Heart left ventricle (tissue), 16 donors: ENCODE results near the gene LNPEP. TPM values are rescaled to one million over a fixed set of nuclear protein-coding genes. Genes with fewer than 3 reads are reported as not detected.

Source experiments
- ATAC-seq, 4 donors: fragments of 200-7000 bp; cut with Tn5 transposase; one replicate each; pipeline ENCODE4 v1.9.1; 2020 to 2022; ENCODE audit warnings: moderate library complexity in 4 of 4, mild to moderate bottlenecking in 3 of 4, moderate number of reproducible peaks in 1 of 4
- DNase-seq, 5 donors: peaks; one replicate each; pipeline ENCODE4 v3.0.0-alpha.2; 2020
- H3K27ac ChIP-seq, 12 donors: fragments of 200-600 bp; sonication (generic) in 4 of 12; one replicate each; pipeline versions ENCODE4 v1.5.0 to v1.8.0; 2016 to 2022; ENCODE audit warnings: mild to moderate bottlenecking in 2 of 12
- H3K27me3 ChIP-seq, 9 donors: fragments of 200-600 bp; sonication (generic) in 2 of 9; one replicate each; pipeline versions ENCODE4 v1.5.1 to v1.8.0; 2016 to 2022; ENCODE audit warnings: mild to moderate bottlenecking in 3 of 9
- H3K36me3 ChIP-seq, 9 donors: fragments of 200-600 bp; sonication (generic) in 2 of 9; one replicate each; pipeline versions ENCODE4 v1.5.0 to v1.8.0; 2018 to 2022; ENCODE audit warnings: mild to moderate bottlenecking in 2 of 9
- H3K4me1 ChIP-seq, 12 donors: fragments of 200-600 bp; sonication (generic) in 4 of 12; one replicate each; pipeline versions ENCODE4 v1.5.0 to v1.8.0; 2016 to 2022; ENCODE audit warnings: mild to moderate bottlenecking in 3 of 12
- H3K4me3 ChIP-seq, 12 donors: fragments of 200-600 bp; sonication (generic) in 4 of 12; one replicate each; pipeline versions ENCODE4 v1.5.0 to v1.8.0; 2017 to 2022; ENCODE audit warnings: mild to moderate bottlenecking in 9 of 12, moderate library complexity in 4 of 12
- H3K9me3 ChIP-seq, 12 donors: fragments of 200-600 bp; sonication (generic) in 4 of 12; one replicate each; pipeline versions ENCODE4 v1.5.0 to v1.8.0; 2016 to 2022; ENCODE audit warnings: mild to moderate bottlenecking in 1 of 12
- CTCF ChIP-seq, 12 donors: fragments of 200-600 bp; sonication (generic) in 4 of 12; IDR thresholded peaks; one replicate each; pipeline versions ENCODE4 v1.5.0 to v1.8.0; 2018 to 2022; ENCODE audit warnings: antibody characterized with exemption in 12 of 12, mild to moderate bottlenecking in 5 of 12
- POLR2A ChIP-seq, 2 donors: fragments of 450-650 bp; IDR thresholded peaks; one replicate each; pipeline ENCODE4 v1.6.1; 2017; ENCODE audit warnings: antibody characterized with exemption in 2 of 2, mild to moderate bottlenecking in 2 of 2, moderate library complexity in 2 of 2
- WGBS, 4 donors: extraction: QIAGEN DNeasy Blood & Tissue Kit in 2 of 4; methylation state at CpG; one replicate each; pipeline versions ENCODE4 v1.1.5 to v1.1.7; 2013 to 2018; 5-methylcytosine and 5-hydroxymethylcytosine counted together
- intact Hi-C, 10 donors: fragments of 100-400 bp; cut with DNase I; formaldehyde crosslinking; loops; one replicate each; pipeline versions ENCODE4 v1.11.1 to v1.14.2; 2022
- polyA plus RNA-seq, 2 donors: library from polyadenylated mRNA; stranded (reverse); fragments of 200-250 nt; gene quantifications; one replicate each; pipeline ENCODE4 v1.2.3, GENCODE V29; 2013
- total RNA-seq, 9 donors: library from RNA; depleted of rRNA in 2 of 9; stranded (reverse); fragments of >200 nt in 2 of 9; fragmentation: NEBNext Ultra II Directional in 3 of 9; extraction: Animal tissue kit (Norgen Biotek cat#: 25700) in 3 of 9; gene quantifications; one replicate each; pipeline versions ENCODE4 v1.1.0 to v1.2.4, GENCODE V29; 2016 to 2023
- donor health status: ischemic (EF 13 %, LVEDD 7.1; RV severe dilation, severe dysfunction).
- donor health status: healthy with polysubstance abuse.
- donor health status: DM: no; HTN: yes; CAD: no.
- donor health status: DM: no; HTN: no; CAD: no.
- donor health status: ischemic (EF 25% LVEDD 6.9; RV normal size, moderate dysfunction).
- donor health status: ischemic (EF 25% LVEDD 5.7; RV mildly dilated, moderate dysfunction).
- donor health status: healthy.
- donor health status: DM: yes; HTN: yes; CAD: no.
- donor health status: ischemic (EF 35%, LVEDD 5.7; RV mildly dilated, moderate dysfunction).
- donor health status: nonischemic (EF 11% LVEDD 7.7; RV severe dilation, severe dysfunction).
- donor health status: DM: yes; HTN: yes; CAD: no.
- donor health status: PGD.
- donor health status: ischemic (EF 29% LVEDD 5.4; RV normal size, mild dysfunction).
- donor health status: nonischemic (EF 23%, LVEDD 6.1; RV moderate dilation, normal function).

Gene LNPEP
- total and polyA plus RNA-seq, 11 donors, result 8.6 to 82.2 (median 53.1) TPM

GRCh38 chr5:96903300-96903699, 32.6 kb upstream of the LNPEP start:
- 98 to 100% (median 98%) methylated on average over 2 of the region's 2 CpGs for WGBS, 4 donors
- H3K27me3 ChIP-seq, result no peaks in the 10 kb centered on the region
- H3K4me1 ChIP-seq, result peaks cover 0 to 13% (median 0%) of the 10 kb centered on the region in 12 donors
- ATAC-seq (no peak), DNase-seq (no peak)
- intact Hi-C loops, result loop anchor here in 1 of 10 donors (10.0 kb wide), 1 partner anchor 148 kb away; no protein-coding TSS in a partner anchor
- peaks cover 0 to 89% (median 63%) of the 10 kb centered on the region in 9 donors for H3K36me3 ChIP-seq
- H3K4me3 ChIP-seq, result no peak overlapping the region
- H3K27ac ChIP-seq, result no peak overlapping the region
- H3K9me3 ChIP-seq, result no peaks in the 10 kb centered on the region
- TF ChIP-seq POLR2A (IDR thresholded peaks at IDR 0.05), result no peak

- peaks cover 0 to 90% (median 62%) of the 10 kb centered on the region in 9 donors for H3K36me3 ChIP-seq
- no peaks in the 10 kb centered on the region for H3K27me3 ChIP-seq
- intact Hi-C loops, result loop anchor here in 1 of 10 donors (10.0 kb wide), 1 partner anchor 149 kb away; no protein-coding TSS in a partner anchor
- no peak for TF ChIP-seq POLR2A (IDR thresholded peaks at IDR 0.05)
- no peak for TF ChIP-seq CTCF (IDR thresholded peaks at IDR 0.05)
- no peaks in the 10 kb centered on the region for H3K9me3 ChIP-seq
- peak overlapping the region in 1 of 12 donors; percentile 51 for H3K27ac ChIP-seq
- H3K4me1 ChIP-seq, result peaks cover 0 to 13% (median 0%) of the 10 kb centered on the region in 12 donors
- no peak overlapping the region for H3K4me3 ChIP-seq
- WGBS, 4 donors, result 60 to 81% (median 72%) methylated on average over 3 of the region's 3 CpGs
- DNase-seq, result no peak
- ATAC-seq, result no peak
Observed at GRCh38 chr5:96904054-96904931, 31.6 kb upstream of the LNPEP start.

- WGBS, 4 donors, result 80 to 91% (median 85%) methylated on average over 3 of the region's 3 CpGs
- peaks cover 0 to 90% (median 62%) of the 10 kb centered on the region in 9 donors for H3K36me3 ChIP-seq
Observed at GRCh38 chr5:96905864-96906263, 30.0 kb upstream of the LNPEP start.

GRCh38 chr5:96909003-96909402, 26.9 kb upstream of the LNPEP start:
- intact Hi-C loops, result loop anchor here in 1 of 10 donors (10.0 kb wide), 1 partner anchor 154 kb away; no protein-coding TSS in a partner anchor
- H3K4me3 ChIP-seq, result no peak overlapping the region
- 84 to 96% (median 84%) methylated on average over 4 of the region's 4 CpGs for WGBS, 4 donors
- DNase-seq, result no peak
- H3K27me3 ChIP-seq, result no peaks in the 10 kb centered on the region
- TF ChIP-seq CTCF (IDR thresholded peaks at IDR 0.05) (no peak), POLR2A (IDR thresholded peaks at IDR 0.05) (no peak)
- peaks cover 0 to 13% (median 0%) of the 10 kb centered on the region in 12 donors for H3K4me1 ChIP-seq
- H3K27ac ChIP-seq, result no peak overlapping the region
- H3K9me3 ChIP-seq, result no peaks in the 10 kb centered on the region
- H3K36me3 ChIP-seq, result peaks cover 0 to 81% (median 40%) of the 10 kb centered on the region in 9 donors
- no peak for ATAC-seq

More at GRCh38 chr5:96905864-96906263, 30.0 kb upstream of the LNPEP start:
- intact Hi-C loops, result loop anchor here in 1 of 10 donors (10.0 kb wide), 1 partner anchor 151 kb away; no protein-coding TSS in a partner anchor
- no peaks in the 10 kb centered on the region for H3K27me3 ChIP-seq
- DNase-seq (no peak), ATAC-seq (no peak)
- peaks cover 0 to 13% (median 0%) of the 10 kb centered on the region in 12 donors for H3K4me1 ChIP-seq
- TF ChIP-seq POLR2A (IDR thresholded peaks at IDR 0.05), result no peak
- TF ChIP-seq CTCF (IDR thresholded peaks at IDR 0.05), result no peak
- no peak overlapping the region for H3K27ac ChIP-seq
- no peak overlapping the region for H3K4me3 ChIP-seq
- no peaks in the 10 kb centered on the region for H3K9me3 ChIP-seq
